GM21381 (cell line): ENCODE measurements around the gene GASK1B.

Source experiments
- ATAC-seq: cut with Tn5 transposase; IDR thresholded peaks from one replicate; pipeline ENCODE4 v1.9.1; 2021; ENCODE audit warnings: mild to moderate bottlenecking, moderate library complexity; ENCODE audit not compliant: unreplicated experiment

The GASK1B gene

GRCh38 chr4:158147151-158147550 is 25.7 kb downstream of the GASK1B start:
- ATAC-seq = no peak

- ATAC-seq = no peak
These were observed 26.1 kb downstream of the GASK1B start for GRCh38 chr4:158146736-158147135.

- no peak for ATAC-seq
These were observed 33.7 kb downstream of the GASK1B start for GRCh38 chr4:158139086-158139485.

DNA sequence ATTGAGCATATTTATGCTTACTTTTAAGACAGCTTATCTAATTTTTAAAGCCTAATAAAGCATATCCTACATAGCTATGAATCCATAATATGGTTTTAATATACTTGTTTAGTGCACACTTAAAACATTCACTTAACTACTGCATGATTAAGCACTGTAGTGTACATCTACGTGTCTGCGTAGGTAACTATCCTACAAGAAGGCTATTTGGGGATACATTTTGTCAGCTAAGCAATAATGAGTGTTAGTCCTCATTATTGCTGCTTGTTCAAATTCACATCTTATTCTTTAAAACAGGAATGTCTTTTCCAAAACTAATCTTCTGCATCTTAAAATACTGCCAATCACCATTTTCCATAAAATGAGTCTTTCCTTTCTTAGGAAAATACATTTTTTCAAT is 38.6 kb downstream of the GASK1B start:
- ATAC-seq = no peak

- no peak for ATAC-seq
These were observed 39.3 kb downstream of the GASK1B start for GRCh38 chr4:158133551-158133950.

- ATAC-seq = no peak
These were observed 41.8 kb downstream of the GASK1B start for GRCh38 chr4:158131027-158131426.

- no peak for ATAC-seq
These were observed 42.6 kb downstream of the GASK1B start for GRCh38 chr4:158130204-158130603.

DNA sequence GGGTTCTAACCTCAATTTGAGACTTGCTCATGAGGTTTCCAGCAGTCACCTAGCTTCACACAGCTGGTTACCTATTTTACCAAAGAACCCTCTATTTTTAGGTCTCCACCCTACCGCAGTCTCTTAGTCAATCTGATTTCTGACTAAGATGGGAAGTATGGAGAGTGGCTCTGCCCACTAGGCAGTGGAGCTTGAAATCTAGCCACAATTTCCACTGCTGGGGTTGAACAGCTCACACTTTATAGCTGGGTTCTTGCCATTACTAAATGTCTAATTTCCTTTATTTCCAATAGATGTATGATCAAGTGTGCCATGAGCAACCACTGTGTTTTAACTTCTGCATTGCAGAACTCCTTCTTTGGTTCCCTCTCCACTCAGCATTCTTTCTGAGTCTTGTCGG is 43.1 kb downstream of the GASK1B start:
- ATAC-seq = peak; percentile 90

DNA sequence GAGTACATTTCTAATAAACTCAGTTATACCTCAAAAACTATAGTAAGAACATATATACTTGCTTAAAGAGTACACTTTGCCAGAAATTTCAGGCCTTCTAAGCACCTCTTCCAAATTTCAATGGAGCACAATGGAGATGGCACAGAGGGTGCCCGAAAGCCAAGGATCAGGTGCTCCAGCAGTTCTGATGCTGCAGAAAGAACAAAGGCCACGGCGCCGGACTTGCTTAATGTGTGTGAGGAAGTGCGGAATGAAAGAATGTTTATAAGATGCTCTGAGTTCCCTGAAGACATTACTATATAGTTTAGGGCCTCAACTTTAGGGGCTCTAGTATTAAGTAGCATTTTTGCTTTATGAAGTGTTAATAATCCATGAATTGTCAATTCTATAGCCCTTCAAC is 44.3 kb downstream of the GASK1B start:
- no peak for ATAC-seq

DNA sequence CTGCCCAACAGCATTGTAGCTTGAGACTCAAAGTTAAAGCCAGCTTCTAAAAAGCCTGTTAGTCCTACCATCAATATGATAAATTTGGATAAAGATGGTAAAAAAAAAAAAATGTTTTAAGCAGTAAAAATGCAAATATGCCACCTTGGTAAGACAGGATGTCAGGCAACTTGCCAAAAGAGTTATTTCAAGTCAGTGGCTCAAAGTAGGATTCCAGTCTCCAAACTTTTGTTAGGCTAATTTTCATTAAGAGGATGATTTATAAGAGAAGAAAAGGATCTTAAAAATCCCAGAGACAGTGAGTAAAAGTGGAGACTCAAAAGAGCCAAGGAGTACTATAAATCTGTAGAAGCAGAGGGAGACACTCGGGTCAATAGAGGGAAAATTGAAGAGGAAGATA is 47.5 kb downstream of the GASK1B start:
- ATAC-seq = no peak
